B cell (primary cell): ENCODE measurements around the gene TCEAL8. TPM values are rescaled to one million over a fixed set of nuclear protein-coding genes. Genes with fewer than 3 reads are reported as not detected.

ENCODE experiments used
- ATAC-seq: fragments of 200-7000 bp; cut with Tn5 transposase; one replicate; pipeline ENCODE4 v1.10.0; 2021; ENCODE audit warnings: low read depth, mild to moderate bottlenecking, moderate number of reproducible peaks, moderate library complexity
- CTCF ChIA-PET: fragments of 350-600 bp; sonication (Branson Sonifier 250); formaldehyde crosslinking; loops from one replicate; lab custom pipeline; 2021; ENCODE audit warnings: antibody characterized with exemption, inconsistent platforms; lab: Charles Lee
- POLR2A ChIA-PET: fragments of 350-600 bp; sonication (Branson Sonifier 250); formaldehyde crosslinking; loops from one replicate; lab custom pipeline; 2021; ENCODE audit warnings: antibody characterized with exemption; lab: Charles Lee
- DNase-seq: peaks from one replicate; pipeline ENCODE4 v3.0.0; 2013
- H2AFZ ChIP-seq: 2 replicates; pipeline ENCODE4 v1.6.1; 2012; ENCODE audit warnings: mild to moderate bottlenecking, low read depth, low read length; ENCODE audit not compliant: insufficient read depth, poor library complexity, severe bottlenecking
- H3K27ac ChIP-seq, 2 donors: 1 replicate in 1 of 2; 2 replicates in 1 of 2; pipeline ENCODE4 v1.5.1; 2012 to 2013; ENCODE audit warnings: low read length in 2 of 2, mild to moderate bottlenecking in 2 of 2, moderate library complexity in 1 of 2
- H3K27me3 ChIP-seq, 4 experiments: fragments of 200-600 bp in 1 of 4; sonication (generic) in 1 of 4; replicated peaks in 1 of 4; 1 replicate in 2 of 4; 2 replicates in 2 of 4; pipeline versions ENCODE4 v1.6.1 to v1.7.0; 2013 to 2016; ENCODE audit warnings: low read length in 3 of 4, mild to moderate bottlenecking in 2 of 4, mixed read lengths in 1 of 4, moderate library complexity in 1 of 4; ENCODE audit not compliant: insufficient read depth in 4 of 4, control insufficient read depth in 3 of 4; ENCODE audit errors: control extremely low read depth in 1 of 4
- H3K36me3 ChIP-seq, 2 experiments: replicated peaks in 1 of 2; 1 replicate in 1 of 2; 2 replicates in 1 of 2; pipeline versions ENCODE4 v1.6.1 to v1.7.1; 2013; ENCODE audit warnings: low read length in 1 of 2; ENCODE audit not compliant: insufficient read depth in 2 of 2, control insufficient read depth in 1 of 2; ENCODE audit errors: control extremely low read depth in 1 of 2, extremely low read depth in 1 of 2
- H3K4me1 ChIP-seq, 2 donors: fragments of 200-600 bp in 1 of 2; sonication (generic) in 1 of 2; 1 replicate in 1 of 2; 2 replicates in 1 of 2; pipeline versions ENCODE4 v1.5.1 to v1.6.1; 2013 to 2017; ENCODE audit warnings: low read length in 2 of 2; ENCODE audit not compliant: control insufficient read depth in 2 of 2, insufficient read depth in 2 of 2
- H3K4me2 ChIP-seq: replicated peaks from 2 replicates; pipeline ENCODE3; 2012; ENCODE audit warnings: mild to moderate bottlenecking, low read depth, low read length; ENCODE audit not compliant: poor library complexity, severe bottlenecking
- H3K4me3 ChIP-seq, 5 experiments: fragments of 200-600 bp in 1 of 5; sonication (generic) in 1 of 5; 1 replicate in 3 of 5; 2 replicates in 2 of 5; pipeline versions ENCODE4 v1.5.1 to v1.7.0; 2011 to 2016; ENCODE audit warnings: low read length in 4 of 5, mild to moderate bottlenecking in 4 of 5, low read depth in 2 of 5, control low read depth in 1 of 5, moderate library complexity in 1 of 5; ENCODE audit not compliant: insufficient read depth in 1 of 5; ENCODE audit errors: control extremely low read depth in 1 of 5, extremely low read depth in 1 of 5
- H3K79me2 ChIP-seq: fragments of 200-600 bp; sonication (generic); one replicate; pipeline ENCODE4 v1.6.0; 2016; ENCODE audit warnings: low read length; ENCODE audit not compliant: control insufficient read depth, insufficient read depth
- H3K9ac ChIP-seq: fragments of 200-600 bp; sonication (generic); 2 replicates; pipeline ENCODE4 v1.6.1; 2017; ENCODE audit warnings: mild to moderate bottlenecking, low read length, moderate library complexity
- H3K9me3 ChIP-seq, 3 donors: one replicate each; pipeline versions ENCODE4 v1.6.1 to v1.7.1; 2013; ENCODE audit warnings: low read length in 2 of 3; ENCODE audit not compliant: control insufficient read depth in 2 of 3, insufficient read depth in 1 of 3; ENCODE audit errors: control extremely low read depth in 1 of 3
- H4K20me1 ChIP-seq: 2 replicates; pipeline ENCODE4 v1.6.0; 2012; ENCODE audit warnings: mild to moderate bottlenecking, low read length; ENCODE audit not compliant: insufficient read depth, control insufficient read depth, poor library complexity, severe bottlenecking
- H3K27ac Mint-ChIP-seq: one replicate; pipeline ENCODE4 v1.8.0; 2021; ENCODE audit warnings: mixed read lengths
- H3K27me3 Mint-ChIP-seq: one replicate; pipeline ENCODE4 v1.8.0; 2021; ENCODE audit warnings: mixed read lengths
- H3K4me1 Mint-ChIP-seq: one replicate; pipeline ENCODE4 v1.8.0; 2021; ENCODE audit warnings: mixed read lengths
- H3K4me3 Mint-ChIP-seq: one replicate; pipeline ENCODE4 v1.8.0; 2021; ENCODE audit warnings: mixed read lengths
- H3K9me3 Mint-ChIP-seq: one replicate; pipeline ENCODE4 v1.8.0; 2022; ENCODE audit warnings: mixed read lengths; ENCODE audit not compliant: insufficient read depth
- CTCF ChIP-seq: fragments of 200-600 bp; IDR thresholded peaks from one replicate; pipeline ENCODE4 v1.8.0; 2022; ENCODE audit warnings: antibody characterized with exemption, mild to moderate bottlenecking
- EZH2 ChIP-seq: IDR thresholded peaks from 2 replicates; pipeline ENCODE4 v1.6.1; 2012; ENCODE audit warnings: borderline replicate concordance, low read depth, mild to moderate bottlenecking, moderate library complexity, low read length; ENCODE audit not compliant: insufficient read depth, poor library complexity, severe bottlenecking
- WGBS: methylation state at CpG from one replicate; pipeline ENCODE4 v1.1.5; 2013; ENCODE audit warnings: missing lambda C conversion rate; ENCODE audit not compliant: insufficient coverage; 5-methylcytosine and 5-hydroxymethylcytosine counted together
- intact Hi-C: fragments of 100-400 bp; cut with micrococcal nuclease; formaldehyde crosslinking; loops from one replicate; pipeline ENCODE4 v1.10.0; 2022
- polyA plus RNA-seq: library from polyadenylated mRNA; depleted of rRNA; stranded (reverse); fragments of >200 nt; gene quantifications from 2 replicates; pipeline ENCODE4 v1.2.3, GENCODE V29; 2012
- total RNA-seq, 2 donors: library from RNA; stranded (reverse); fragments of 120-200 nt in 1 of 2; gene quantifications; 1 replicate in 1 of 2; 2 replicates in 1 of 2; pipeline versions ENCODE4 v1.2.3 to v1.2.4, GENCODE V29; 2013 to 2022

The TCEAL8 gene
- total and polyA plus RNA-seq, 2 donors (not counting 1 experiment from before 2014, with no cell fraction given), result 4.1 to 17.5 TPM

- POLR2A ChIA-PET, result no interaction called here
- DNase-seq, result peak; percentile 36
- H3K4me1 Mint-ChIP-seq, result peaks cover 9% of the 10 kb centered on the region
- intact Hi-C loops, result no loop called here
- Histone ChIP-seq H3K9ac (no peak within 1 kb of the TSS), H4K20me1 (no peaks in the 10 kb centered on the region), H2AFZ (peak within 1 kb of the TSS; percentile 41), H3K9me3 (no peaks in the 10 kb centered on the region), H3K27ac (no peak within 1 kb of the TSS), H3K79me2 (no peaks in the 10 kb centered on the region), H3K4me3 (peak within 1 kb of the TSS in 2 of 5 experiments; percentile 21 to 22), H3K27me3 (peaks cover 0 to 17% (median 3%) of the 10 kb centered on the region in 4 experiments), H3K36me3 (no peaks in the 10 kb centered on the region), H3K4me2 (peak within 1 kb of the TSS; percentile 46), H3K4me1 (peaks cover 0 to 8% of the 10 kb centered on the region in 2 donors)
- CTCF ChIA-PET, result no interaction called here
- peak within 1 kb of the TSS; percentile 68 for H3K4me3 Mint-ChIP-seq
- no peak for TF ChIP-seq CTCF
- peaks cover 50% of the 10 kb centered on the region for H3K27me3 Mint-ChIP-seq
- WGBS, result 0% methylated on average over 7 of the region's 17 CpGs
- no peak for ATAC-seq
- no peak within 1 kb of the TSS for H3K27ac Mint-ChIP-seq
- H3K9me3 Mint-ChIP-seq, result no peaks in the 10 kb centered on the region
These were observed 21.6 kb upstream of the TCEAL8 start, which contains the start of gene TCEAL5 for GRCh38 chrX:103276581-103277002. TSS of gene TCEAL5 (minus strand) at chrX:103276750. CDS start at chrX:103274563, 2,187 bp downstream.

DNA sequence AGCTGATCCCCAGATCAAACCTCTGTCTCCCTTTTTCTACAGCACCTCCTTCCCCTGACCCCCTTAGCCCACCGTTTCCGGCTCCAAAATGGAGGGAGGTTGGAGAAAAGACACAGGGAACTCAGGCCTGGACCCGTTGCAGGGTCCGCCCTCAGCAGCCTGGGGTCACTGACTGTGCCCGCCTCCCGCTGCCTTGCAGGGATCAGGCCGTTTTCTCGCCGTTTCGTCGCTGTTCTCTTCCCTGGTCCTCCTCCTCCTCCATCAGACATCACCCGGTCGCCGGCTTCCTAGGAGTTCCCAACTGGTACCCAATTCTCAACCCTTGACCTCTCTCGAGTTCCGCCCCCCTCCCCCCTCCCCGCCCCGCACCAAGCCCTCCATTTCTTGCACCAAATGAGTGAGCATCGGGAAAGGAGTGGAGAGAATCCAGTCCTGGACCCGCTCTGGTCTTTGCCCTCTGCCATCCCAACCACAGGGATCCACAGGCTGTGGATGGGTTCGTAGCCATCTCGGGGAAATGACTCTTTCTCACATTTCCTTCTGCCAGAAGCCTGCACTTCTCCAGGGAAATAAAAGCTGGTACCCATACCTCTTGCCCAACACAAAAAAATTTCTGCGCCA, 21.1 kb upstream of the TCEAL8 start:
- Mint-ChIP-seq H3K4me3 (peak overlapping the region; percentile 68), H3K27me3 (peaks cover 50% of the 10 kb centered on the region), H3K27ac (no peak overlapping the region), H3K4me1 (peaks cover 9% of the 10 kb centered on the region), H3K9me3 (no peaks in the 10 kb centered on the region)
- Histone ChIP-seq H3K79me2 (no peaks in the 10 kb centered on the region), H3K27ac (no peak overlapping the region), H4K20me1 (no peaks in the 10 kb centered on the region), H3K4me2 (peak overlapping the region; percentile 46), H3K36me3 (no peaks in the 10 kb centered on the region), H3K4me3 (peak overlapping the region in 2 of 5 experiments; percentile 21 to 22), H3K9ac (no peak overlapping the region), H3K9me3 (no peaks in the 10 kb centered on the region), H2AFZ (peak overlapping the region; percentile 41), H3K27me3 (peaks cover 0 to 17% (median 3%) of the 10 kb centered on the region in 4 experiments), H3K4me1 (peaks cover 0 to 8% of the 10 kb centered on the region in 2 donors)
- TF ChIP-seq CTCF (no peak), EZH2 (no peak)
- 17% methylated on average over 7 of the region's 23 CpGs for WGBS
- ATAC-seq, result no peak
- ChIA-PET POLR2A (no interaction called here), CTCF (no interaction called here)
- intact Hi-C loops, result no loop called here
- DNase-seq, result no peak
